ENCODE results near the gene B3GALT5. TPM values are rescaled to one million over a fixed set of nuclear protein-coding genes. Genes with fewer than 3 reads are reported as not detected.

B3GALT5 gene
- total and polyA plus RNA-seq, 2 experiments from 2014 or later: 3.1 to 7.0 TPM

DNA sequence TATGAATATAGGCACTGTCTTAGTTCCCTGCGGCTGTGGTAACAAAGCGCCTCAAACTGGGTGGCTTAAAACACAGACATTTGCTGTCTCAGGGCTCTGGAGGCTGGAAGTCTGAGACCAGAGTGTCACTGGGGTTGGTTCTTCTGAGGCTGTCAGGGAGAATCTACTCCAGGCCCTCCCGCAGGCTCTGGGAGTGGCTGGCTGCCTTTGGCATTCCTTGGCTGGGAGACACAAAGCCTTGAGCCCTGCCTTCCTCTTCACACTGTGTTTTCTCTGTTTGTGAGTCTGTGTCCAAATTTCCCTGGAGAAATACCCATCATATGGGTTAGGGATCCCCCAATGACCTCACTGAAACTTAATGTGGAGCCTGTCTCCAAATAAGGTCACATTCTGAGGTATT is 38.5 kb downstream of the B3GALT5 start:
- no peaks in the 10 kb centered on the region for H3K4me1 ChIP-seq (ENCODE audit: insufficient read depth)
- no peak overlapping the region for H3K4me3 ChIP-seq
- no peaks in the 10 kb centered on the region for H3K79me2 ChIP-seq
- DNase-seq (ENCODE audit: low spot score): no peak
- no peak overlapping the region for H3K27ac ChIP-seq
- H3K9me3 ChIP-seq (ENCODE audit: low read depth): no peaks in the 10 kb centered on the region
- no peaks in the 10 kb centered on the region for H3K36me3 ChIP-seq (replicated peaks; ENCODE audit: insufficient read depth, low read depth)
- WGBS (ENCODE audit: low lambda C conversion rate, missing lambda C conversion rate): 90% methylated on average over 3 of the region's 3 CpGs
- no peak overlapping the region for H3K4me2 ChIP-seq
- no peak for TF ChIP-seq EZH2phosphoT487 (IDR thresholded peaks at IDR 0.05; ENCODE audit: low read depth, severe bottlenecking, unreplicated experiment)
- TF ChIP-seq EZH2 (IDR thresholded peaks at IDR 0.05; ENCODE audit: borderline replicate concordance): no peak
- TF ChIP-seq, protein P1, sequence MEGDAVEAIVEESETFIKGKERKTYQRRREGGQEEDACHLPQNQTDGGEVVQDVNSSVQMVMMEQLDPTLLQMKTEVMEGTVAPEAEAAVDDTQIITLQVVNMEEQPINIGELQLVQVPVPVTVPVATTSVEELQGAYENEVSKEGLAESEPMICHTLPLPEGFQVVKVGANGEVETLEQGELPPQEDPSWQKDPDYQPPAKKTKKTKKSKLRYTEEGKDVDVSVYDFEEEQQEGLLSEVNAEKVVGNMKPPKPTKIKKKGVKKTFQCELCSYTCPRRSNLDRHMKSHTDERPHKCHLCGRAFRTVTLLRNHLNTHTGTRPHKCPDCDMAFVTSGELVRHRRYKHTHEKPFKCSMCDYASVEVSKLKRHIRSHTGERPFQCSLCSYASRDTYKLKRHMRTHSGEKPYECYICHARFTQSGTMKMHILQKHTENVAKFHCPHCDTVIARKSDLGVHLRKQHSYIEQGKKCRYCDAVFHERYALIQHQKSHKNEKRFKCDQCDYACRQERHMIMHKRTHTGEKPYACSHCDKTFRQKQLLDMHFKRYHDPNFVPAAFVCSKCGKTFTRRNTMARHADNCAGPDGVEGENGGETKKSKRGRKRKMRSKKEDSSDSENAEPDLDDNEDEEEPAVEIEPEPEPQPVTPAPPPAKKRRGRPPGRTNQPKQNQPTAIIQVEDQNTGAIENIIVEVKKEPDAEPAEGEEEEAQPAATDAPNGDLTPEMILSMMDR (IDR thresholded peaks at IDR 0.05; ENCODE audit: poor library complexity): no peak
- H4K20me1 ChIP-seq (ENCODE audit: insufficient read depth, poor library complexity, severe bottlenecking): no peaks in the 10 kb centered on the region
- H3K9me2 ChIP-seq (replicated peaks; ENCODE audit: insufficient read depth): no peaks in the 10 kb centered on the region
- H3K27me3 ChIP-seq: no peaks in the 10 kb centered on the region
- no peak overlapping the region for H2AFZ ChIP-seq

DNA sequence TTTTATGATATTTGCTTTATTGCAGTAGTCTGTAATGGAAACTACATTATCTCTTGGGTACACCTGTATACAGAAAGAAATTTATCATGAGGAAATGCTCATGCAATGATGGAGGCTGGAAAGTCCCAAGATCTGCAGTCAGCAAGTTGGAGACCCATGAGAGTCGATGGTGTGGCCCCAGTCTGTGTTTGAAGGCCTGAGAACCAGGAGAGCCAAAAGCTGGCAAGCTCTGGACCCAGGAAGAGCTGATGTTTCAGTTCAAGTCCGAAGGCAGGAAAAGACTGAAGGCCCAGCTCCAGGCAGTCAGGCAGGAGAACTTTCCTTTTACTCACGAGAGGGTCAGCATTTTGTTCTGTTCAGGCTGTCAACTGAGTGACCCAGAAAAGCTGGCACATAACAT is 42.2 kb downstream of the B3GALT5 start:
- TF ChIP-seq, protein P1 (IDR thresholded peaks at IDR 0.05; ENCODE audit: poor library complexity): no peak
- TF ChIP-seq EZH2 (IDR thresholded peaks at IDR 0.05; ENCODE audit: borderline replicate concordance) (no peak), EZH2phosphoT487 (IDR thresholded peaks at IDR 0.05; ENCODE audit: low read depth, severe bottlenecking, unreplicated experiment) (no peak)
- no peaks in the 10 kb centered on the region for H3K27me3 ChIP-seq
- no peak overlapping the region for H3K4me2 ChIP-seq
- no peak overlapping the region for H3K4me3 ChIP-seq
- WGBS (ENCODE audit: low lambda C conversion rate, missing lambda C conversion rate): 90% methylated on average over 3 of the region's 3 CpGs
- H2AFZ ChIP-seq: no peak overlapping the region
- H3K27ac ChIP-seq: peak overlapping the region; percentile 39
- no peaks in the 10 kb centered on the region for H3K79me2 ChIP-seq
- no peaks in the 10 kb centered on the region for H3K9me2 ChIP-seq (replicated peaks; ENCODE audit: insufficient read depth)
- no peaks in the 10 kb centered on the region for H3K36me3 ChIP-seq (replicated peaks; ENCODE audit: insufficient read depth, low read depth)
- peaks cover 7% of the 10 kb centered on the region for H3K4me1 ChIP-seq (ENCODE audit: insufficient read depth)
- H3K9me3 ChIP-seq (ENCODE audit: low read depth): no peaks in the 10 kb centered on the region
- DNase-seq (ENCODE audit: low spot score): no peak
- no peaks in the 10 kb centered on the region for H4K20me1 ChIP-seq (ENCODE audit: insufficient read depth, poor library complexity, severe bottlenecking)

DNA sequence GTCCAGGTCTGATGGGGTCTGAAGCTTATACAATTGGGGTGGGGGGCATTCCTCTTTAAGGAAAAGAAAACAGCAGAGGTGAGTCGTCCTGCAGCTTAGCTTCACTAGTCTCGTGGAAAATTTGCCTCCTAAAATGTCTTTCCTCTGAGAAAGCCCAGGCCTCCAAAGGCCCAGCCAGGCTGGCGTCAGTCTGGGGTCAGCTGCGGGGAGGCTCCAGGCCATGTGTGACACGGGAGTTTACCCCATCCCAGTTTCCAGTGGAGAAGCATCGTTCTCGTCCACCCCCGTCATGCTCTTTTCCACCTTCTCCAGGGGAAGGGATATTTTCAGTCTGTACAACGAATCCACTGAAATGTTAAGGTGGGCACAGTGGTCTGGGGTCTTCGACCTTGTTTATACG is 42.8 kb downstream of the B3GALT5 start:
- Histone ChIP-seq H3K9me2 (replicated peaks; ENCODE audit: insufficient read depth) (no peaks in the 10 kb centered on the region), H3K9me3 (ENCODE audit: low read depth) (no peaks in the 10 kb centered on the region), H3K36me3 (replicated peaks; ENCODE audit: insufficient read depth, low read depth) (no peaks in the 10 kb centered on the region), H3K27ac (no peak overlapping the region), H3K79me2 (no peaks in the 10 kb centered on the region), H3K4me1 (ENCODE audit: insufficient read depth) (peaks cover 12% of the 10 kb centered on the region), H3K27me3 (no peaks in the 10 kb centered on the region), H3K4me2 (no peak overlapping the region), H2AFZ (no peak overlapping the region), H3K4me3 (no peak overlapping the region), H4K20me1 (ENCODE audit: insufficient read depth, poor library complexity, severe bottlenecking) (no peaks in the 10 kb centered on the region)
- no peak for DNase-seq (ENCODE audit: low spot score)
- TF ChIP-seq, protein P1 (IDR thresholded peaks at IDR 0.05; ENCODE audit: poor library complexity): no peak
- no peak for TF ChIP-seq EZH2 (IDR thresholded peaks at IDR 0.05; ENCODE audit: borderline replicate concordance)
- TF ChIP-seq EZH2phosphoT487 (IDR thresholded peaks at IDR 0.05; ENCODE audit: low read depth, severe bottlenecking, unreplicated experiment): no peak
- WGBS (ENCODE audit: low lambda C conversion rate, missing lambda C conversion rate): 70% methylated on average over 11 of the region's 11 CpGs

DNA sequence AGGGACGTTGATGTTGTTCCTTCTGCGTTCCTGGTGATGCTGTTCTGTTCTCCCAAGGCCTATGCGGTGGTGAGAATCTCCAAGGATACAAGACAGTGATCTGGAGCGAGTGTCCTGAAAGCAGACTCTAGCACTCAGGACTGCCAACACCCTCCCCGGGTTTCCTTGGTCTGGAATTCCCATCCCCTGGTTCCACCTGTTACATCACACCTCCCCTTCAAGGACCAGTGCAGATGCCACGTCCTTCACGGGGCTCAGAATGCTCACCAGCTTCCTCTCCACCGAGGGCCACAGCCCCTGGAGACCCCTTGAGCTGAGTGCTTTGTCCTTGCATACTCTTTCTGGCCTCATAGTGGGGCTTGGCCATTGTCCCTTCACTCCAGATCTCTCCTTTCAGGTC is 43.5 kb downstream of the B3GALT5 start:
- H3K4me3 ChIP-seq: no peak overlapping the region
- no peaks in the 10 kb centered on the region for H4K20me1 ChIP-seq (ENCODE audit: insufficient read depth, poor library complexity, severe bottlenecking)
- H2AFZ ChIP-seq: no peak overlapping the region
- TF ChIP-seq, protein P1 (IDR thresholded peaks at IDR 0.05; ENCODE audit: poor library complexity): no peak
- no peak for TF ChIP-seq EZH2phosphoT487 (IDR thresholded peaks at IDR 0.05; ENCODE audit: low read depth, severe bottlenecking, unreplicated experiment)
- no peak for TF ChIP-seq EZH2 (IDR thresholded peaks at IDR 0.05; ENCODE audit: borderline replicate concordance)
- no peak for DNase-seq (ENCODE audit: low spot score)
- H3K9me3 ChIP-seq (ENCODE audit: low read depth): no peaks in the 10 kb centered on the region
- WGBS (ENCODE audit: low lambda C conversion rate, missing lambda C conversion rate): 71% methylated on average over 8 of the region's 8 CpGs
- no peaks in the 10 kb centered on the region for H3K27me3 ChIP-seq
- no peak overlapping the region for H3K4me2 ChIP-seq
- H3K4me1 ChIP-seq (ENCODE audit: insufficient read depth): peaks cover 17% of the 10 kb centered on the region
- H3K36me3 ChIP-seq (replicated peaks; ENCODE audit: insufficient read depth, low read depth): no peaks in the 10 kb centered on the region
- H3K9me2 ChIP-seq (replicated peaks; ENCODE audit: insufficient read depth): no peaks in the 10 kb centered on the region
- H3K79me2 ChIP-seq: no peaks in the 10 kb centered on the region
- no peak overlapping the region for H3K27ac ChIP-seq
